Measurements from ENCODE around the gene ZNF568. TPM values are rescaled to one million over a fixed set of nuclear protein-coding genes. Genes with fewer than 3 reads are reported as not detected.

Gene ZNF568
- total RNA-seq, 6 donors from 2014 or later: 4.8 to 12.3 (median 7.3) TPM

- H3K27ac ChIP-seq: no peak overlapping the region
- no peak overlapping the region for H3K4me3 ChIP-seq
- TF ChIP-seq CTCF (IDR thresholded peaks at IDR 0.05) (no peak), EP300 (IDR thresholded peaks at IDR 0.05) (no peak), POLR2AphosphoS5 (IDR thresholded peaks at IDR 0.05) (no peak), POLR2A (IDR thresholded peaks at IDR 0.05) (no peak)
- peaks cover 18 to 48% (median 38%) of the 10 kb centered on the region in 4 donors for H3K36me3 ChIP-seq
- no peaks in the 10 kb centered on the region for H3K4me1 ChIP-seq
- H3K27me3 ChIP-seq: no peaks in the 10 kb centered on the region
- DNase-seq (no peak), ATAC-seq (ENCODE audit: low FRiP score in 2 of 2) (no peak)
- WGBS, 2 donors: 93 to 98% methylated on average over 5 of the region's 5 CpGs
- peaks cover 66 to 99% (median 90%) of the 10 kb centered on the region in 4 donors for H3K9me3 ChIP-seq
Measured at GRCh38 chr19:36950335-36951119, 34.4 kb downstream of the ZNF568 start.

GRCh38 chr19:36962346-36962745 is 46.2 kb downstream of the ZNF568 start:
- Histone ChIP-seq H3K27me3 (no peaks in the 10 kb centered on the region), H3K4me1 (no peaks in the 10 kb centered on the region), H3K36me3 (no peaks in the 10 kb centered on the region), H3K27ac (no peak overlapping the region), H3K9me3 (peaks cover 8 to 64% (median 43%) of the 10 kb centered on the region in 4 donors), H3K4me3 (no peak overlapping the region)
- ATAC-seq (ENCODE audit: low FRiP score in 2 of 2): no peak
- DNase-seq: no peak
- 85 to 91% methylated on average over 6 of the region's 6 CpGs for WGBS, 2 donors
- TF ChIP-seq EP300 (IDR thresholded peaks at IDR 0.05) (no peak), POLR2A (IDR thresholded peaks at IDR 0.05) (no peak), CTCF (IDR thresholded peaks at IDR 0.05) (no peak), POLR2AphosphoS5 (IDR thresholded peaks at IDR 0.05) (no peak)

- no peaks in the 10 kb centered on the region for H3K4me1 ChIP-seq
- no peak overlapping the region for H3K27ac ChIP-seq
- ATAC-seq (ENCODE audit: low FRiP score in 2 of 2) (no peak), DNase-seq (no peak)
- peaks cover 8 to 57% (median 42%) of the 10 kb centered on the region in 4 donors for H3K9me3 ChIP-seq
- WGBS, 2 donors: 58 to 60% methylated on average over 2 of the region's 2 CpGs
- H3K27me3 ChIP-seq: no peaks in the 10 kb centered on the region
- H3K36me3 ChIP-seq: no peaks in the 10 kb centered on the region
- TF ChIP-seq EP300 (IDR thresholded peaks at IDR 0.05) (no peak), POLR2A (IDR thresholded peaks at IDR 0.05) (no peak)
- H3K4me3 ChIP-seq: no peak overlapping the region
Measured at GRCh38 chr19:36963280-36963679, 47.1 kb downstream of the ZNF568 start.

GRCh38 chr19:36972571-36972970 is 56.4 kb downstream of the ZNF568 start:
- ATAC-seq (ENCODE audit: low FRiP score in 2 of 2) (peak; percentile 27 to 64), DNase-seq (no peak)
- 48 to 61% methylated on average over 19 to 21 of the region's 25 CpGs for WGBS, 2 donors
- Histone ChIP-seq H3K27ac (peak overlapping the region; percentile 61 to 82 (median 72)), H3K27me3 (no peaks in the 10 kb centered on the region), H3K9me3 (no peaks in the 10 kb centered on the region), H3K36me3 (peaks cover 0 to 1% (median 0%) of the 10 kb centered on the region in 4 donors), H3K4me1 (peaks cover 4 to 17% (median 13%) of the 10 kb centered on the region in 4 donors), H3K4me3 (peak overlapping the region; percentile 33 to 89 (median 64))
- TF ChIP-seq CTCF (IDR thresholded peaks at IDR 0.05) (no peak), EP300 (IDR thresholded peaks at IDR 0.05) (no peak), POLR2A (IDR thresholded peaks at IDR 0.05) (no peak), POLR2AphosphoS5 (IDR thresholded peaks at IDR 0.05) (no peak)

- Histone ChIP-seq H3K4me3 (peak overlapping the region; percentile 33 to 89 (median 64)), H3K4me1 (peaks cover 4 to 17% (median 13%) of the 10 kb centered on the region in 4 donors), H3K27ac (peak overlapping the region; percentile 61 to 82 (median 72)), H3K27me3 (no peaks in the 10 kb centered on the region), H3K9me3 (no peaks in the 10 kb centered on the region), H3K36me3 (peaks cover 0 to 7% (median 2%) of the 10 kb centered on the region in 4 donors)
- peak in 1 of 4 donors; percentile 24 for TF ChIP-seq POLR2A (IDR thresholded peaks at IDR 0.05)
- TF ChIP-seq EP300 (IDR thresholded peaks at IDR 0.05): peak in 1 of 4 donors; percentile 1
- TF ChIP-seq CTCF (IDR thresholded peaks at IDR 0.05): peak; percentile 90 to 97 (median 96)
- TF ChIP-seq POLR2AphosphoS5 (IDR thresholded peaks at IDR 0.05): peak in 1 of 2 donors; percentile 51
- 3 to 6% methylated on average over 21 to 23 of the region's 56 CpGs for WGBS, 2 donors
- DNase-seq (peak; percentile 71 to 93), ATAC-seq (ENCODE audit: low FRiP score in 2 of 2) (peak; percentile 96 to 98)
Measured at GRCh38 chr19:36973021-36973843, 57.1 kb downstream of the ZNF568 start.
